Calu3 (cell line): ENCODE results near the gene SYNPO2. TPM values are rescaled to one million over a fixed set of nuclear protein-coding genes. Genes with fewer than 3 reads are reported as not detected.
"Not testable (repeated sequence)": the region's sequence is repeated elsewhere in the genome, so short reads cannot be mapped to it uniquely, and the experiment has no call there.

Experiments
- BruUV-seq: library from RNA; stranded (reverse); fragments of 400-500 nt; replicated peaks from 2 replicates; lab custom pipeline; 2021; lab: Mats Ljungman, UMichigan
- CTCF ChIA-PET: fragments of 300-600 bp; sonication (Branson Sonifier 250); formaldehyde crosslinking; loops from one replicate; lab custom pipeline; 2022; ENCODE audit warnings: antibody characterized with exemption; lab: Charles Lee
- DNase-seq: peaks from one replicate; pipeline ENCODE4 v3.0.0; 2022
- H3K27ac Mint-ChIP-seq: one replicate; pipeline ENCODE4 v1.8.0; 2022; ENCODE audit warnings: mixed read lengths; ENCODE audit not compliant: unreplicated experiment
- H3K27me3 Mint-ChIP-seq: one replicate; pipeline ENCODE4 v1.8.0; 2022; ENCODE audit warnings: mixed read lengths; ENCODE audit not compliant: unreplicated experiment
- H3K36me3 Mint-ChIP-seq: one replicate; pipeline ENCODE4 v1.8.0; 2022; ENCODE audit warnings: mild to moderate bottlenecking, moderate library complexity, mixed read lengths; ENCODE audit not compliant: insufficient read depth, unreplicated experiment
- H3K4me1 Mint-ChIP-seq: one replicate; pipeline ENCODE4 v1.8.0; 2022; ENCODE audit warnings: mild to moderate bottlenecking, low read depth, mixed read lengths; ENCODE audit not compliant: unreplicated experiment
- H3K4me3 Mint-ChIP-seq: one replicate; pipeline ENCODE4 v1.8.0; 2022; ENCODE audit warnings: mild to moderate bottlenecking, low read depth, moderate library complexity, mixed read lengths; ENCODE audit not compliant: unreplicated experiment
- H3K9me3 Mint-ChIP-seq: one replicate; pipeline ENCODE4 v1.8.0; 2022; ENCODE audit warnings: low read depth, mixed read lengths; ENCODE audit not compliant: unreplicated experiment
- CTCF ChIP-seq: fragments of 200-600 bp; IDR thresholded peaks from one replicate; pipeline ENCODE4 v1.8.0; 2022; ENCODE audit warnings: antibody characterized with exemption; ENCODE audit not compliant: unreplicated experiment
- intact Hi-C: fragments of 100-400 bp; cut with micrococcal nuclease; formaldehyde crosslinking; loops from one replicate; pipeline ENCODE4 v1.10.0; 2022; ENCODE audit not compliant: unreplicated experiment
- total RNA-seq: library from RNA; stranded (reverse); gene quantifications from 2 replicates; pipeline ENCODE4 v1.2.3, GENCODE V29; 2022

Gene SYNPO2
- total RNA-seq, 1 experiment from 2014 or later = 0.17 TPM

DNA sequence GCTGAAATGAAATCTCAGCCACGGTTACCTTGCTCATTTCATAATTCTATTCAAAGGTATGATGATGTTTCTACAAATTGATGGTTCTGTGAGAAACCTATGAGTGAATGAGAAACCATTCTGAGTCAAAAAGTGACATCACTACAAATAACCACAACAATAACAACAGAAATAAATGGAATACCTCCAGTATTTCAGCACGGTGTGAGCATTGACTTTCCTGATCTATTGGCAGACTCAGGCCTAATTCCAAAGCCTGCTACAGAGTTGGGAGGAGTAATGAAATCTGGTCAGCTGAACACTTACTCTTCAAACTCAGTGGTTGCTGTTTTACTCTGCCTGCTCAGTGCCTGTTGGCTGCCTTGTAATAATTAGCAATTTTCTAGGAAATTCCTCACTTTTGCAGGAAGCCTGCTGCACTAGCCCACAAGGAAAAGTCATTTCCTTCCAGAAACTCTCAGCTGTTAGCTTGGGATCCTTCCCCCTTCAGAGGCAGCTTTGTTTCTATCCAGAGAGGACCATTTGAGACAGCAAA, 18.8 kb upstream of the SYNPO2 start:
- no peaks in the 10 kb centered on the region for H3K4me1 Mint-ChIP-seq
- TF ChIP-seq CTCF = no peak
- intact Hi-C loops = no loop called here
- H3K9me3 Mint-ChIP-seq = no peaks in the 10 kb centered on the region
- no peaks in the 10 kb centered on the region for H3K27me3 Mint-ChIP-seq
- CTCF ChIA-PET = no interaction called here
- H3K27ac Mint-ChIP-seq = no peak overlapping the region
- no peak overlapping the region for H3K4me3 Mint-ChIP-seq
- BruUV-seq = no TSS peak
- no peaks in the 10 kb centered on the region for H3K36me3 Mint-ChIP-seq
- DNase-seq = no peak

- DNase-seq = no peak
- H3K36me3 Mint-ChIP-seq = no peaks in the 10 kb centered on the region
- no peak overlapping the region for H3K27ac Mint-ChIP-seq
- BruUV-seq = no TSS peak
- H3K4me1 Mint-ChIP-seq = no peaks in the 10 kb centered on the region
- H3K4me3 Mint-ChIP-seq = no peak overlapping the region
- intact Hi-C loops = no loop called here
- CTCF ChIA-PET = interaction anchor here (0.7 kb wide), 1 partner anchor 48 kb away, joined by 4 read pairs; no protein-coding TSS in a partner anchor
- H3K27me3 Mint-ChIP-seq = no peaks in the 10 kb centered on the region
- TF ChIP-seq CTCF = no peak
- H3K9me3 Mint-ChIP-seq = no peaks in the 10 kb centered on the region
Observed at GRCh38 chr4:118872181-118872580, 16.5 kb upstream of the SYNPO2 start.

DNA sequence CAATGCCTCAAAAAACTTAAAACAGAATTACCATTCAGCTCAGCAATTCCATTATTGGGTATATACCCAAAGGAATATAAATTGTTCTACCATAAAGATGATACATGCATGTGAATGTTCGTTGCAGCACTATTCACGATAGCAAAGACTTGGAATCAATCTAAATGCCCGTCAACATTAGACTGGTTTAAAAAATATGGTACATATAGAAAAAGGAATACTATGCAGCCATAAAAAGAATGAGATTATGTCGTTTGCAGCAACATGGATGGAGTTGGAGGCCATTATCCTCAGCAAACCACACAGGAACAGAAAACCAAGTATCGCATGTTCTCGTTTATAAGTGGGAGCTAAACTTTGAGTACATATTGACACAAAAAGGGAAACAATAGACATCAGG, 10.9 kb upstream of the SYNPO2 start:
- H3K27me3 Mint-ChIP-seq = no peaks in the 10 kb centered on the region
- H3K36me3 Mint-ChIP-seq = no peaks in the 10 kb centered on the region
- H3K4me1 Mint-ChIP-seq = no peaks in the 10 kb centered on the region
- CTCF ChIA-PET = no interaction called here
- H3K9me3 Mint-ChIP-seq = no peaks in the 10 kb centered on the region
- BruUV-seq = no TSS peak
- H3K4me3 Mint-ChIP-seq = no peak overlapping the region
- no peak overlapping the region for H3K27ac Mint-ChIP-seq
- no peak for TF ChIP-seq CTCF
- intact Hi-C loops = no loop called here
- DNase-seq = no peak

- H3K4me3 Mint-ChIP-seq, H3K27me3 Mint-ChIP-seq, H3K36me3 Mint-ChIP-seq, DNase-seq, intact Hi-C loops, H3K9me3 Mint-ChIP-seq, H3K27ac Mint-ChIP-seq, CTCF ChIA-PET, H3K4me1 Mint-ChIP-seq, BruUV-seq: not testable (repeated sequence)
Observed at GRCh38 chr4:118878507-118878906, 10.1 kb upstream of the SYNPO2 start.

DNA sequence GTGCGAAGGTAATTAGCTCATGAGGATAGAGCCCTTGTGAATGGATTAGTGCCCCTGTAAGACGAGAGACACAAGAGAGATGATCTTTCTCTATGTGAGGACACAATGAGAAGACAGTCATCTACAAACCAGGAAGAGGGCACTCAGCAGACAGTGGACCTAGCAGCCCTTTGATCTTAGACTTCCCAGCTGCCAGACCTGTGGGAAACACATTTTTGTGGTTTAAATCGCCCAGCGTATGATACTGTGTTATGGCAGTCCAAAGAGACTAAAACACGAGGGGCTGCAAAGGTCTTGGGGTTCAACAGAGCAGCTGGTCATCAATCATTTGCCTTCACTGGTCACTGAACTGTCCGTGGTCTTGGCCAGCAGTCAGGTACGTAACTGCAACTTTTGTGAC, 9.2 kb upstream of the SYNPO2 start:
- CTCF ChIA-PET = no interaction called here
- H3K27me3 Mint-ChIP-seq = no peaks in the 10 kb centered on the region
- no TSS peak for BruUV-seq

More for the DNA sequence above, 9.2 kb upstream of the SYNPO2 start:
- intact Hi-C loops = no loop called here
- H3K4me1 Mint-ChIP-seq = no peaks in the 10 kb centered on the region
- H3K9me3 Mint-ChIP-seq = no peaks in the 10 kb centered on the region
- H3K36me3 Mint-ChIP-seq = no peaks in the 10 kb centered on the region
- H3K27ac Mint-ChIP-seq = no peak overlapping the region
- no peak for TF ChIP-seq CTCF
- no peak for DNase-seq
- no peak overlapping the region for H3K4me3 Mint-ChIP-seq
